NCI-H2081 treated with DMSO at 0.1 percent for 48 hours (cell line): ENCODE data around the gene ZSCAN9.

Experiments used
- DNase-seq: peaks from one replicate; lab custom pipeline; 2025; lab: John Stamatoyannopoulos, UW

The ZSCAN9 gene

GRCh38 chr6:28225056-28225834 is at the start of gene ZSCAN9:
Gene ZSCAN9, plus strand, starts transcription at chr6:28225275. Its CDS starts 1,810 bp downstream, at chr6:28227085.
- peak; percentile 65 for DNase-seq

- no peak for DNase-seq
These were observed 48.7 kb upstream of the ZSCAN9 start for GRCh38 chr6:28176373-28176772.

- DNase-seq, result no peak
These were observed 42.8 kb upstream of the ZSCAN9 start for GRCh38 chr6:28182255-28182654.

GRCh38 chr6:28188111-28188979 is 36.7 kb upstream of the ZSCAN9 start:
- no peak for DNase-seq

- DNase-seq, result no peak
These were observed 25.1 kb upstream of the ZSCAN9 start for GRCh38 chr6:28200020-28200419.

GRCh38 chr6:28203201-28203600 is 21.9 kb upstream of the ZSCAN9 start:
- no peak for DNase-seq

GRCh38 chr6:28205879-28206278 is 19.2 kb upstream of the ZSCAN9 start:
- DNase-seq, result no peak

GRCh38 chr6:28206527-28206926 is 18.5 kb upstream of the ZSCAN9 start:
- DNase-seq, result no peak

- DNase-seq, result no peak
These were observed 18.1 kb upstream of the ZSCAN9 start for GRCh38 chr6:28206928-28207509.

- DNase-seq, result no peak
These were observed 17.5 kb upstream of the ZSCAN9 start for GRCh38 chr6:28207510-28208110.

GRCh38 chr6:28208111-28208659 is 16.9 kb upstream of the ZSCAN9 start:
- DNase-seq, result no peak

- DNase-seq, result no peak
These were observed 15.1 kb upstream of the ZSCAN9 start for GRCh38 chr6:28209753-28210535.

- no peak for DNase-seq
These were observed 13.1 kb upstream of the ZSCAN9 start for GRCh38 chr6:28211840-28212509.

GRCh38 chr6:28212510-28213212 is 12.4 kb upstream of the ZSCAN9 start:
- DNase-seq, result peak; percentile 39

- DNase-seq, result no peak
These were observed 11.9 kb upstream of the ZSCAN9 start for GRCh38 chr6:28213213-28213523.

- no peak for DNase-seq
These were observed 9.7 kb upstream of the ZSCAN9 start for GRCh38 chr6:28215425-28215824.

GRCh38 chr6:28217890-28218289 is 7.2 kb upstream of the ZSCAN9 start:
- no peak for DNase-seq

- DNase-seq, result peak; percentile 46
These were observed 6.5 kb upstream of the ZSCAN9 start for GRCh38 chr6:28218312-28219248.
